ENCODE results near the gene LARGE1. TPM values are rescaled to one million over a fixed set of nuclear protein-coding genes. Genes with fewer than 3 reads are reported as not detected.

Gene LARGE1
- total RNA-seq, 1 donor, result 15.0 TPM

DNA sequence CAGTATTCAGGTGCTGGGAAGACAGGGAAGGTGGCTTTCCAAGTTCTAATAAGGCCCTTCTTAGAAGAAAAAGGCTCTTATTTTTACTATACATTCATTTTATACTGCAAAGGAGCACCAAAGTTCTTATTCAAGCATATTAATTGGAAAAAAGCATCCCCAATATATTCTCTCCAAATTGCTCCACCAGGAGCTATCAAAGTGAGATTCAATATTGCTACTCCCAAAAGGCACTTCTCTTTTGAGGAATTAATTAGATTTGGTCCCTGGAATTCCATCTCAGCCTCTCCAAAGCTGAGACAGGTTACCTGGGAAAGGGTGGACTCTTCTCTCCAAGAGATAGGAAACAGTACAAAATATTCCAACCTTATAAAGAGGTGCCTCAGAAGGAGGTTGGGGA is 134.1 kb downstream of the LARGE1 start:
- H3K4me3 ChIP-seq (ENCODE audit: low read depth, low read length), result no peak overlapping the region
- no peak for DNase-seq (ENCODE audit: low read depth)
- no peak for TF ChIP-seq CTCF (IDR thresholded peaks at IDR 0.05; ENCODE audit: insufficient read depth, low read length)

DNA sequence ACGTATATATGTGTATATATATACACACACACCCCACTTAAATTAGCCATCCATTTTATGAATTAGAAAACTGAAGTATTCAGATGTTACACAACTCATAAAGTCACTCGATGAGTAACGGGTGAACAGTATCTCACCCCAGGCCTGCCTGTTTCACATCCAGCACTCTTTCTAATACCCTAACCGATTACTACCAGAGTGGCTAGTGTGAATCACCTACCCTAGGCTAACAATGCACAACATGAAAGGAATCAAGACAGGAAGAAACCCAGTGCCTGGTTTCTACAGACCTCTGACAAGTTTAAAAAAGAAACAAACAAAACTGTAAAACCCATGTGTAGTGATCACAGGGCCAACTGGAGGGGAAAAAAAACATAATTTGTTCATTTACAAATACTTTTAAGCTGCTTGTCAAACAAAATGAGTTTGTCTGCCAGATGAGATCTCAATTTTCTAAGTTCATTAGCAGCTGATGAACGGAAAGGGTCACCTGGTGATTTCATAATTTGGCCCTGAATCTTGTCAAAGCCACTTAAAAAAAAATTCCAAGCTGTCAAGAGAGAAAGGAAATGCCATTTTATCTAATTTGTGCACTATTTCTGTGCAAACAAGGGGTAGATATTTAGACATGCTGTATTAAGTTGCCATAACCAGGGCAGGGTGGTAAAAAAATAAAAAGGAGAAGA is 134.8 kb downstream of the LARGE1 start:
- peak; percentile 83 for DNase-seq (ENCODE audit: low read depth)
- no peak for TF ChIP-seq CTCF (IDR thresholded peaks at IDR 0.05; ENCODE audit: insufficient read depth, low read length)
- H3K4me3 ChIP-seq (ENCODE audit: low read depth, low read length), result no peak overlapping the region

DNA sequence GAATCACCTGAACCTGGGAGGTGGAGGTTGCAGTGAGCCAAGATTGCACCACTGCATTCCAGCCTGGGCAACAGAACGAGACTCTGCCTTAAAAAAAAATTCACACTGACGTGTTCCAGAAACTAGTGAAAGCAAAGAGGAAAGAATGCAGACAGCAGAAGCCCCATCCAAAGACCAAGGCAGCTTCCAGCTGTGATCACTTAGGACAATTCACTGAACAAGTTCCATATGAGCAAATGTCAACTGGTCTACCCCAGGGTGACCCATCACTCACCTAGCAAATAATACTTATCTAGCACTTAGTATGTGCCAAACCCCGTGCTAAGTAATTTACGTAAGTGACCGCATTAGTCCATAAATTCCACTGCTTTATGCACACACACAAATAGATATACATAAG is 138.9 kb downstream of the LARGE1 start:
- H3K4me3 ChIP-seq (ENCODE audit: low read depth, low read length), result no peak overlapping the region
- peak; percentile 79 for DNase-seq (ENCODE audit: low read depth)
- no peak for TF ChIP-seq CTCF (IDR thresholded peaks at IDR 0.05; ENCODE audit: insufficient read depth, low read length)

- H3K4me3 ChIP-seq (ENCODE audit: low read depth, low read length), result no peak overlapping the region
- DNase-seq (ENCODE audit: low read depth), result no peak
- no peak for TF ChIP-seq CTCF (IDR thresholded peaks at IDR 0.05; ENCODE audit: insufficient read depth, low read length)
These were observed 139.6 kb downstream of the LARGE1 start for GRCh38 chr22:33780531-33781136.

- TF ChIP-seq CTCF (IDR thresholded peaks at IDR 0.05; ENCODE audit: insufficient read depth, low read length), result no peak
- H3K4me3 ChIP-seq (ENCODE audit: low read depth, low read length), result no peak overlapping the region
- no peak for DNase-seq (ENCODE audit: low read depth)
These were observed 141.0 kb downstream of the LARGE1 start for GRCh38 chr22:33779243-33779642.

GRCh38 chr22:33776491-33776890 is 143.8 kb downstream of the LARGE1 start:
- DNase-seq (ENCODE audit: low read depth), result no peak
- TF ChIP-seq CTCF (IDR thresholded peaks at IDR 0.05; ENCODE audit: insufficient read depth, low read length), result no peak
- no peak overlapping the region for H3K4me3 ChIP-seq (ENCODE audit: low read depth, low read length)
